Ishikawa (cell line): Measurements from ENCODE around the gene PSPC1.

ENCODE experiments used
- CEBPB ChIP-seq: IDR thresholded peaks from 2 replicates; pipeline ENCODE4 v1.6.1; 2012
- CREB1 ChIP-seq: IDR thresholded peaks from 2 replicates; pipeline ENCODE4 v1.6.1; 2012; ENCODE audit warnings: low read depth
- EGR1 ChIP-seq: IDR thresholded peaks from 2 replicates; pipeline ENCODE4 v1.6.1; 2012
- EP300 ChIP-seq: IDR thresholded peaks from 2 replicates; pipeline ENCODE4 v1.6.1; 2012; ENCODE audit warnings: borderline replicate concordance
- FOXM1 ChIP-seq: IDR thresholded peaks from 2 replicates; pipeline ENCODE4 v1.6.1; 2012; ENCODE audit warnings: low read depth, borderline replicate concordance
- NFIC ChIP-seq: IDR thresholded peaks from 2 replicates; pipeline ENCODE4 v1.6.1; 2012
- RAD21 ChIP-seq: IDR thresholded peaks from 2 replicates; pipeline ENCODE4 v1.6.1; 2012; ENCODE audit warnings: low read depth
- TAF1 ChIP-seq: IDR thresholded peaks from 2 replicates; pipeline ENCODE4 v1.6.1; 2012; ENCODE audit warnings: low read depth, mild to moderate bottlenecking
- TEAD4 ChIP-seq: IDR thresholded peaks from 2 replicates; pipeline ENCODE4 v1.6.1; 2012
- YY1 ChIP-seq: IDR thresholded peaks from 2 replicates; pipeline ENCODE4 v1.6.1; 2012; ENCODE audit warnings: low read depth
- TF ChIP-seq, protein P1 (sequence below): IDR thresholded peaks from 2 replicates; pipeline ENCODE4 v1.6.1; 2012
- TF ChIP-seq, protein P2 (sequence below): IDR thresholded peaks from 2 replicates; pipeline ENCODE4 v1.6.1; 2012; ENCODE audit warnings: low read depth, mild to moderate bottlenecking
- TF ChIP-seq, protein P3 (sequence below): IDR thresholded peaks from 2 replicates; pipeline ENCODE4 v1.6.1; 2012

DNA sequence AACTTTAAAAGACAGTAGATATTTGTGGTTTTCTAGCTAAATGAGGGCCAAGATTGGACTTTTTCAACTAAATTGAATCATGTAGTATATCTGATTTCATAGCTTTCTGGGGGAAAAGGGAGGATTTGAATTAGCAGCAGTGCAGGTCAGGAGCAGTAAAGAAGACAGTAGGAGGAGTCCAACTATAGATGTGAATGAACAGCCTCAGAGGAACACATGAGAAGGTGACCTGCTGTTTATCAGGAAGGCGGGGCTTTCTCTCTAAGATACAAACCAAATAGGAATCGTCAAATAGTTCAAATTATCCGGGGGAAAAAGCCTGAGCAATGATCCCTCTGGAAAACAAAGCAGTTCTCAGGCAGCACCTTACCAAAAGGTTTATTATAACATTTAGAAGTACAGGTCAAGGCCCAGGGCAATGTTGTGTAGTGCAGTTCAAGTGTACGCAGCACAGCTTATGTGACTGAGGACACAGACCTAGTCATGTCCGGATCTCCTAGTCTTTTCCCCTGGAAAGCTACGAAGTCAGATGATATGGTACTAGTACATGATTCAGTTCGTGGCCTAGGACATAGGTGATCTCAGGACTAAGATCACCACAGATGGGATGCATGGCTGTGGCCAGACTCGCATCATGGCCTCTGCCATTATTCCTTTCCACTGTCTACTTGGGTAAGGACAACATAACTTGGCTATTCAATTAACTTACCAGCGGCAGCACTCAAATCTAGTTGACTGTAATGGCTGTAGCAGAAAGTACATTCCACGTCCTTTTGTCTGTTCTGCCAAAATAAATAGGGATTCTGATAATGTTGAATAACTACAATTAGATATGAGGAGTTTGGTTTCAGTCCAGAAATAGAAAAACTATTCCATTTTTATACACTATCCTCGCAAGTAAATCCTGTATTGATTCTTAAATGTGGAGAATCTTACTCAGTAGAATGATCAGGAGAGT lies 109.0 kb downstream of the PSPC1 start:
- TF ChIP-seq EP300 (no peak), FOXM1 (no peak), TAF1 (no peak), YY1 (no peak), NFIC (no peak), RAD21 (no peak), TEAD4 (no peak), CREB1 (no peak), CEBPB (no peak), EGR1 (no peak)
- TF ChIP-seq, protein P1, sequence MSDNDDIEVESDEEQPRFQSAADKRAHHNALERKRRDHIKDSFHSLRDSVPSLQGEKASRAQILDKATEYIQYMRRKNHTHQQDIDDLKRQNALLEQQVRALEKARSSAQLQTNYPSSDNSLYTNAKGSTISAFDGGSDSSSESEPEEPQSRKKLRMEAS = no peak
- TF ChIP-seq, protein P2, sequence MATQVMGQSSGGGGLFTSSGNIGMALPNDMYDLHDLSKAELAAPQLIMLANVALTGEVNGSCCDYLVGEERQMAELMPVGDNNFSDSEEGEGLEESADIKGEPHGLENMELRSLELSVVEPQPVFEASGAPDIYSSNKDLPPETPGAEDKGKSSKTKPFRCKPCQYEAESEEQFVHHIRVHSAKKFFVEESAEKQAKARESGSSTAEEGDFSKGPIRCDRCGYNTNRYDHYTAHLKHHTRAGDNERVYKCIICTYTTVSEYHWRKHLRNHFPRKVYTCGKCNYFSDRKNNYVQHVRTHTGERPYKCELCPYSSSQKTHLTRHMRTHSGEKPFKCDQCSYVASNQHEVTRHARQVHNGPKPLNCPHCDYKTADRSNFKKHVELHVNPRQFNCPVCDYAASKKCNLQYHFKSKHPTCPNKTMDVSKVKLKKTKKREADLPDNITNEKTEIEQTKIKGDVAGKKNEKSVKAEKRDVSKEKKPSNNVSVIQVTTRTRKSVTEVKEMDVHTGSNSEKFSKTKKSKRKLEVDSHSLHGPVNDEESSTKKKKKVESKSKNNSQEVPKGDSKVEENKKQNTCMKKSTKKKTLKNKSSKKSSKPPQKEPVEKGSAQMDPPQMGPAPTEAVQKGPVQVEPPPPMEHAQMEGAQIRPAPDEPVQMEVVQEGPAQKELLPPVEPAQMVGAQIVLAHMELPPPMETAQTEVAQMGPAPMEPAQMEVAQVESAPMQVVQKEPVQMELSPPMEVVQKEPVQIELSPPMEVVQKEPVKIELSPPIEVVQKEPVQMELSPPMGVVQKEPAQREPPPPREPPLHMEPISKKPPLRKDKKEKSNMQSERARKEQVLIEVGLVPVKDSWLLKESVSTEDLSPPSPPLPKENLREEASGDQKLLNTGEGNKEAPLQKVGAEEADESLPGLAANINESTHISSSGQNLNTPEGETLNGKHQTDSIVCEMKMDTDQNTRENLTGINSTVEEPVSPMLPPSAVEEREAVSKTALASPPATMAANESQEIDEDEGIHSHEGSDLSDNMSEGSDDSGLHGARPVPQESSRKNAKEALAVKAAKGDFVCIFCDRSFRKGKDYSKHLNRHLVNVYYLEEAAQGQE = no peak
- TF ChIP-seq, protein P3, sequence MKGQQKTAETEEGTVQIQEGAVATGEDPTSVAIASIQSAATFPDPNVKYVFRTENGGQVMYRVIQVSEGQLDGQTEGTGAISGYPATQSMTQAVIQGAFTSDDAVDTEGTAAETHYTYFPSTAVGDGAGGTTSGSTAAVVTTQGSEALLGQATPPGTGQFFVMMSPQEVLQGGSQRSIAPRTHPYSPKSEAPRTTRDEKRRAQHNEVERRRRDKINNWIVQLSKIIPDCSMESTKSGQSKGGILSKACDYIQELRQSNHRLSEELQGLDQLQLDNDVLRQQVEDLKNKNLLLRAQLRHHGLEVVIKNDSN = no peak
